PC-3 (cell line): ENCODE measurements around the gene CAND1.

Experiments used
- EZH2 ChIP-seq: fragments of 300-600 bp; sonication (generic); IDR thresholded peaks from one replicate; pipeline ENCODE4 v1.6.1; 2017; ENCODE audit warnings: antibody characterized with exemption, mild to moderate bottlenecking, low read length; ENCODE audit not compliant: unreplicated experiment
- EZH2phosphoT487 ChIP-seq: fragments of 300-600 bp; sonication (generic); IDR thresholded peaks from 2 replicates; pipeline ENCODE4 v1.6.1; 2018; ENCODE audit warnings: mild to moderate bottlenecking, antibody characterized with exemption, low read length, borderline replicate concordance
- TF ChIP-seq, protein P1 (sequence below): fragments of 300-600 bp; sonication (generic); conservative IDR thresholded peaks from 2 replicates; pipeline ENCODE4 v1.5.1; 2017; ENCODE audit warnings: antibody characterized with exemption, low read depth, mild to moderate bottlenecking, low read length

DNA sequence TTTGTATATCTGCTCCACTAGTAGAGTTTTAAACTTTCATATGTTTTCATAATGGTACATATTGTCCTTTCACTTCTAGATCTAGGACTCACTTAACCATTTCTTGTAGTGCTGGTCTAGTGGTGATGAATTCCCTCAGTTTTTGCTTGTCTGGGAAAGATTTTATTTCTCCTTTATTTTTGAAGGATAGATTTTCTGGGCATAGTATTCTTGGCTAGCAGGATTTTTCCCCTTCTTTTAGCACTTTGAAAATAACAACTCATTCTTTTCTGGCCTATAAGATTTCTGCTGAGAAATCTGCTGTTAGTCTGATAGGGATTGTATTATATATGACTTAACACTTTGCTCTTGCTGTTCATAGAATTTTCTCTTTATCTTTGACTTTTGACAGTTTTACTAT, 69.3 kb downstream of the CAND1 start:
- TF ChIP-seq, protein P1, sequence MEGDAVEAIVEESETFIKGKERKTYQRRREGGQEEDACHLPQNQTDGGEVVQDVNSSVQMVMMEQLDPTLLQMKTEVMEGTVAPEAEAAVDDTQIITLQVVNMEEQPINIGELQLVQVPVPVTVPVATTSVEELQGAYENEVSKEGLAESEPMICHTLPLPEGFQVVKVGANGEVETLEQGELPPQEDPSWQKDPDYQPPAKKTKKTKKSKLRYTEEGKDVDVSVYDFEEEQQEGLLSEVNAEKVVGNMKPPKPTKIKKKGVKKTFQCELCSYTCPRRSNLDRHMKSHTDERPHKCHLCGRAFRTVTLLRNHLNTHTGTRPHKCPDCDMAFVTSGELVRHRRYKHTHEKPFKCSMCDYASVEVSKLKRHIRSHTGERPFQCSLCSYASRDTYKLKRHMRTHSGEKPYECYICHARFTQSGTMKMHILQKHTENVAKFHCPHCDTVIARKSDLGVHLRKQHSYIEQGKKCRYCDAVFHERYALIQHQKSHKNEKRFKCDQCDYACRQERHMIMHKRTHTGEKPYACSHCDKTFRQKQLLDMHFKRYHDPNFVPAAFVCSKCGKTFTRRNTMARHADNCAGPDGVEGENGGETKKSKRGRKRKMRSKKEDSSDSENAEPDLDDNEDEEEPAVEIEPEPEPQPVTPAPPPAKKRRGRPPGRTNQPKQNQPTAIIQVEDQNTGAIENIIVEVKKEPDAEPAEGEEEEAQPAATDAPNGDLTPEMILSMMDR = no peak
- no peak for TF ChIP-seq EZH2
- no peak for TF ChIP-seq EZH2phosphoT487
